BE2C (cell line): ENCODE data around the gene PPCS.

Source experiments
- DNase-seq: peaks from one replicate; pipeline ENCODE4 v3.0.0-alpha.2; 2020
- H3K27me3 ChIP-seq: fragments of 250-450 bp; sonication (Bioruptor Pico); 2 replicates; pipeline ENCODE4 v1.5.1; 2020; ENCODE audit warnings: mild to moderate bottlenecking
- H3K36me3 ChIP-seq: fragments of 250-450 bp; sonication (Bioruptor Pico); 2 replicates; pipeline ENCODE4 v1.5.1; 2020; ENCODE audit warnings: mild to moderate bottlenecking
- H3K4me1 ChIP-seq: fragments of 250-450 bp; sonication (Bioruptor Pico); 2 replicates; pipeline ENCODE4 v1.5.1; 2020
- H3K4me3 ChIP-seq: 2 replicates; pipeline ENCODE4 v1.5.1; 2011; ENCODE audit warnings: low read depth, low read length
- H3K9me3 ChIP-seq: fragments of 250-450 bp; sonication (Bioruptor Pico); 2 replicates; pipeline ENCODE4 v1.5.1; 2020
- CTCF ChIP-seq: IDR thresholded peaks from 2 replicates; pipeline ENCODE4 v1.5.1; 2012; ENCODE audit warnings: mild to moderate bottlenecking, low read depth, low read length

Gene PPCS

GRCh38 chr1:42439940-42440339 is 16.4 kb upstream of the PPCS start:
- no peaks in the 10 kb centered on the region for H3K27me3 ChIP-seq
- no peak for TF ChIP-seq CTCF

GRCh38 chr1:42442662-42443061 is 13.7 kb upstream of the PPCS start:
- no peak for DNase-seq
- no peaks in the 10 kb centered on the region for H3K4me1 ChIP-seq
- no peaks in the 10 kb centered on the region for H3K36me3 ChIP-seq
- no peak overlapping the region for H3K4me3 ChIP-seq
- no peak for TF ChIP-seq CTCF
- no peaks in the 10 kb centered on the region for H3K9me3 ChIP-seq
- no peaks in the 10 kb centered on the region for H3K27me3 ChIP-seq

More at GRCh38 chr1:42439940-42440339, 16.4 kb upstream of the PPCS start:
- no peaks in the 10 kb centered on the region for H3K9me3 ChIP-seq
- DNase-seq: no peak
- H3K4me1 ChIP-seq: no peaks in the 10 kb centered on the region
- no peak overlapping the region for H3K4me3 ChIP-seq
- H3K36me3 ChIP-seq: no peaks in the 10 kb centered on the region

GRCh38 chr1:42449256-42449655 is 7.1 kb upstream of the PPCS start:
- Histone ChIP-seq H3K27me3 (no peaks in the 10 kb centered on the region), H3K36me3 (no peaks in the 10 kb centered on the region), H3K9me3 (no peaks in the 10 kb centered on the region), H3K4me1 (no peaks in the 10 kb centered on the region), H3K4me3 (no peak overlapping the region)
- DNase-seq: no peak
- TF ChIP-seq CTCF: no peak

GRCh38 chr1:42450061-42450460 is 6.3 kb upstream of the PPCS start:
- Histone ChIP-seq H3K4me1 (no peaks in the 10 kb centered on the region), H3K9me3 (no peaks in the 10 kb centered on the region), H3K27me3 (no peaks in the 10 kb centered on the region), H3K36me3 (no peaks in the 10 kb centered on the region), H3K4me3 (no peak overlapping the region)
- no peak for TF ChIP-seq CTCF
- DNase-seq: no peak

DNA sequence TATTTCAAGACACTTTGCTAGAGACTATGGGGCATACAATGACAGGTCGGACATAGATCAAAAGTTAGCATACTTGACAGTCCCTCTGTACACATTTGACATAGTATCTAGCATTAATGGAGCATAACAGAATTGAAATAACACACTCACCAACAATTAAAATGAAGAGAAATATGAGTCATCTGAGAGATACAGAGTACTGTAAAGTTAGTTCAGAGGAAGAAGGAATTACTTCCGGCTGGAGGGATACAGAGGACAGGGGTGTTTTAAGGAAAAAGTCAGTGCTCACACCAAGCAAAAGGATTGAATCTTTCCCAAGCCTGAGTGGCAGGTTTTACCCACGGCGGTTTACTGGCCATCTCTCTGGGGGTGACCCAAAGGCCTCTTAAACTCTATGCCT is 3.0 kb upstream of the PPCS start:
- H3K36me3 ChIP-seq: no peaks in the 10 kb centered on the region
- no peaks in the 10 kb centered on the region for H3K4me1 ChIP-seq
- no peak for TF ChIP-seq CTCF
- no peak for DNase-seq
- no peak overlapping the region for H3K4me3 ChIP-seq
- no peaks in the 10 kb centered on the region for H3K9me3 ChIP-seq
- H3K27me3 ChIP-seq: no peaks in the 10 kb centered on the region

GRCh38 chr1:42454403-42454802 is 1.9 kb upstream of the PPCS start:
- Histone ChIP-seq H3K4me1 (no peaks in the 10 kb centered on the region), H3K36me3 (no peaks in the 10 kb centered on the region), H3K27me3 (no peaks in the 10 kb centered on the region), H3K4me3 (no peak overlapping the region), H3K9me3 (no peaks in the 10 kb centered on the region)
- no peak for DNase-seq
- TF ChIP-seq CTCF: no peak
